GM12891 (cell line): ENCODE measurements around the gene IGF1.

Source experiments
- POLR2A ChIP-seq: IDR thresholded peaks from 2 replicates; pipeline ENCODE4 v1.6.1; 2011; ENCODE audit warnings: low read depth, low read length, control low read depth
- POLR2AphosphoS5 ChIP-seq: IDR thresholded peaks from 2 replicates; pipeline ENCODE4 v1.6.1; 2011; ENCODE audit warnings: low read depth, low read length, control low read depth

DNA sequence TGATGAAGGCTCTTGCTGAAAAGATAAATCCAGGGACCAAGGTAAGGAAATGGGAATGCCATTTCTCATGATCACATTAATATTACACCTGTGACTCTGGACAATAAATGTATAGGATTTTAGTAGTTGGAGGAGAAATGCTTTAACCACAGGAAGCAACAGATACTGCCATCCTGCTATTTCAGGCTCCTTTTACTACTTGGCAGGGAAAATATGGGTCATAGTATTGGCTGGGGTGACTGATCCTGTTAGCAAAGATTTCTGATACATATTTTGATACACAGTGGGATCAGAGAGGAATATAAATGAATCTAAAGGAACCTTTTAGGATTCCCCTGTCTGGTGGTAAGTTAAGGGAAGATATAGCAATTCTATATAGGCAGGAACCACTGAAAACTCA is 115.0 kb downstream of the IGF1 start:
- TF ChIP-seq POLR2A (no peak), POLR2AphosphoS5 (no peak)
